NCI-H2227 (cell line): ENCODE results near the gene PRR33.
"Not testable (repeated sequence)": the region's sequence is repeated elsewhere in the genome, so short reads cannot be mapped to it uniquely, and the experiment has no call there.

Source experiments
- DNase-seq: peaks from one replicate; lab custom pipeline; 2025; ENCODE audit not compliant: unreplicated experiment; lab: John Stamatoyannopoulos, UW

Gene PRR33

GRCh38 chr11:1877211-1878136 lies 14.2 kb downstream of the PRR33 start:
- DNase-seq, result no peak

- no peak for DNase-seq
These were observed 15.2 kb downstream of the PRR33 start for GRCh38 chr11:1876361-1877063.

GRCh38 chr11:1875851-1876301 lies 15.8 kb downstream of the PRR33 start:
- not testable (repeated sequence) for DNase-seq

DNA sequence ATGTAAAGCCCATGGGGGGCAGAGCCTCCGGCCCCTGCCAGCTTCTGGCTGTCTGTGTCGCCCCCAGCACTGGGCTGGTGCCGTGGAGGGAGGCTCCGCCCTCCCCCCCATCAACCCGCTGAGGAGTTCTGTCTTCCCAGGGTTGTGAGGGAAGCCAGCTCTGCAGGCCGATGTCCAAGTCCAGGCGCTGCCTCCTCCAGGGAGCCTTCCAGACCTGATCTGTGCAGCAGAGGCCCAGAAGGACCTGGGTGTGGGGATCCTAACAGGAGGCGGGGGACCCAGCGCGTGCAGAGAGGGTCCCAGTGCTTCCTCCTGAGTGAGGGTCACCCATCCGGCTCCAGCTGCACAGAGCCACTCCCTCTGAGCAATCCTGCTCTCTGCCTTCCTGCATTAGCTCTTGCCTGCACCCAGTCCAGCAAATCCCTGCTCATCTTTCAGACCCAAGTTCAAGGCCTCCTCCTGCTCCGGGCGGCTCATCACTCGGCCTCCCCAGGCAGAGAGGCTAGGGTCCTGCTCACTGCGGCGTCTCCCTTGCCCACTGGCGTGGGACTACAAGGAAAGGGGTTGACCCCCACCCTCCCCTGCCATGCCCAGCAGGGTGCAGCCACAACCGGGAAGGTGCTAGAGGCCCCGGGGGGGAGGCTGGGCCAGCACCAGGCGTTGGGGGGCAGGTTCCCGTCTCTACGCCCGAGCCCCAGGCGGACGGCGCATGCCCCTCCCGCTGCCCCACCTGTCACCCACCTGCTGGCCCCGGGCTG lies 16.4 kb downstream of the PRR33 start:
- DNase-seq, result no peak

DNA sequence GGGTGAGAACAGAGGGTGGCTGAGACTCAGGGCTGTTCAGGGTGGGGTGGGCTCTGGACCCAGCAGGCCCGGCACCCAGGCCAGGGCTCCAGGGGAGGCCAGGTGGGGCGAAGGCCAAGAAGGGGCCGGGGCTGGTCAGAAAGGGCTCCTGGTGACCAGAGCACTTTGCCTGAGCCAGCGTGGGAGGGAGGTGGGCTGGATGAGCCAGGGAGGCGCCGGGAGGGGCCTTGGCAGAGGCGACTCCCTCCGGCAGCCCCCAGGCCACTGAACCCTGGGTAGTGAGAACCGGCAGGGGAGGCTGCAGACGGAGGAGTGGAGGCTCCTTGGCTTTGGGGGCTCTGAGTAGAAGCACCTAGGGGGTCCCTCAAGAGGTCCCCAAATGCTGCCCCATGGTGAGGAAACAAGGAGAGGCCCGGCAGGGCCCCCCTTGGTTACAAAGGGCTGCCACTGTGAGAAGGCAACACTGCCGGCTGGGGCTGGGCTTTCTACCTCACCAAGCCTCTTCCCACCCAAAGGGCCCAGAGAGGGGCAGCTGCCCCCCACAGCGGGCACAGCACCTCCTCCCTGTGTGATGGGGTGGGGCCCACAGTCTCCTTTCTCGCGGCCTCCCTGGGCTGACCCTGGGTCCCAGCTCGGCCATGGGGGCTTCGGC lies 17.1 kb downstream of the PRR33 start:
- not testable (repeated sequence) for DNase-seq

DNA sequence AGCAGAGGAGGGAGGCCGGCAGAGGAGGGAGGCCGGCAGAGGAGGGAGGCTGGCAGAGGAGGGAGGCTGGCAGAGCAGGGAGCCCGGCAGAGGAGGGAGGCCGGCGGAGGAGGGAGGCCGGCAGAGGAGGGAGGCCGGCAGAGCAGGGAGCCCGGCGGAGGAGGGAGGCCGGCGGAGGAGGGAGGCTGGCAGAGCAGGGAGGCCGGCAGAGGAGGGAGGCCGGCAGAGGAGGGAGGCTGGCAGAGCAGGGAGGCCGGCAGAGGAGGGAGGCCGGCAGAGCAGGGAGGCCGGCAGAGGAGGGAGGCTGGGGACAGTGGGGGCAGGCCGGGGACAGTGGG lies 17.9 kb downstream of the PRR33 start:
- not testable (repeated sequence) for DNase-seq

DNA sequence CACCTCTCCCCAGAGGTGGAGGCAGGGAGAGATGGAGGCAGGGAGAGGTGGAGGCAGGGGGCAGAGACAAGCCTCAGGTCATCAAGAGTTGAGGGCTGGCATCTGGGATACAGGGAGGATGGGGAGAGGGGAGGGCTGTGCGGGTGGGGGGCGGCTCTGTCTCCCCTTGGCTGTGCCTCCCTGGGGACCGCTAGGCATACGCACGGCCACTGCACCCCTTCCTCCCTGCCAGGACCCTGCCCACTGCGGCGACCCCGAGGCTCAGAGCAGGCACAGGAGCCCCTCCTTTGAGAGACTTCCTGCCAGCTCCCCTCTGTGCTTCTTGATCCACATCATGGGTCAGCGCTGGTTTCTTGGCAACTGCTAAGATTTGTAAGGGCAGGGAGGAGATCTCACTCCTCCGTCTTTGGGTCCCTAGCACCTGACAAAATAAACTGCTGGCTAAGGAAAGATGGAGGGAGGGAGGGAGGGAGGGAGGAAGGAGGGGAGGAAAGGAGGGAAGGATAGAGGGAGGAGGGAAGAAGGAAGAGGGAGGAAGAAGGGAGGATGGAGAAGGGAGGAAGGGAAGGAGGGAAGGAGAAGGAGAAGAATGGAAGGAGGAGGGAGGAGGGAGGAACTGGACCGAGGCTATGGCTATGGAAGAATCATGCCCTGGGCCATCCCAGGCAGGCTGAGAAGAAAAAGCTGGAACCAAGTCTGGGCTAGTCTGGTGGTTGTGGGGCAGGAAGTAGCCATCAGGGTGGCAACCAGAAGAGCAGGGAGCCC lies 18.5 kb downstream of the PRR33 start:
- DNase-seq, result peak; percentile 24

GRCh38 chr11:1872267-1872985 lies 19.3 kb downstream of the PRR33 start:
- DNase-seq, result no peak

DNA sequence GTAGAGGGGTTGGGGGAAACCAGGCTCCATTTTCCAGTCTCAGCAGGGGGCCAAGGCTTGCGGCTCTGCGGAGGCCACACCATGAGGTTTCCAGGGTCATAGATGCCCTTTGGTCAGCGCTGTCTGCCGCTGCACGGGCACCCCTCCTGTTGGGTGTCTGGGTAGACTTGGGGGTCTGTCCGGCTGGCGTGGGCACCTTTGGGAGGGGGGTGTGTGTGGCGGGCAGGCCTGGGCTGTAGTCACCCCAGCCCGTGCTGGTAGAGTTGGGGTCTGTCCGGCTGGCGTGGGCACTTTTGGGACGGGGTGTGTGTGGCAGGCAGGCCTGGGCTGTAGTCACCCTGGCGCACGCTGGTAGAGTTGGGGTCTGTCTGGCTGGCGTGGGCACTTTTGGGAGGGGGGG lies 20.2 kb downstream of the PRR33 start:
- DNase-seq, result no peak

DNA sequence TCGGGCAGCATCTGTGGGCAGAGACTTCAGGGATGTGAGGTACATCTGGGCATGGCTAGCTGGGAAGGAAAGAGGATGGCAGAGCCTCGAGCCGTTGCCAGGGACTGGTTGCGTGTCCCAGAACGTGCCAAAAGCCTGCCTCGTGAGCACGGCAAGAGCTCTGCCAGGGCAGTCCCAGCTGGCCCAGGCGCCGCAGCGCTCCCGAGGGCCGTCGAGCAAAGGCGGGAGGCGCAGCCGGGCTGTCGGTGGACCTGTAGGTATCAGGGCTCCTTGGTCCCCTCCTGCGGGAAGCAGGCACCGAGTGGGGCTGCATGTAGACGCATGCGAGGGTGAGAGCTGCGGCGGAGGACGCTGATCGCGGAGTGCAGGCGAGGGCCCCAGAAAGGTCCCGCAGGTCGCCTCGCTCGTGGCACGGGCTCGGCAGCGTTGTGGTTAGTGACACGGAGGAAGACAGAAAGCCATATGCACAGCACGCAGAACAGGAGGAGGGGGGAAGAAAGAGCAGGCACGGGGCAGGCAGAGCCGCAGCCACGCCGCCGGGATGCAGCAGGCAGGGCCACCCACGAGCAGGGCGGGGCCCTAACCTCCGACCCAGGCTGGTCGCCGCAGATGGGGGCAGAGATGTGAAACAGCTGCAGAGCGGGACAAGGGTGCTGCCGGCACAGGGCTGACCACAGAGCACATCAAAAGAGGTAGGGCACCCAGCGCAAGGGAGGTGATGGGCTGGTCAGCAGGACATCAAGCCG lies 20.8 kb downstream of the PRR33 start:
- DNase-seq, result no peak

GRCh38 chr11:1870326-1870696 lies 21.4 kb downstream of the PRR33 start:
- DNase-seq, result no peak

DNA sequence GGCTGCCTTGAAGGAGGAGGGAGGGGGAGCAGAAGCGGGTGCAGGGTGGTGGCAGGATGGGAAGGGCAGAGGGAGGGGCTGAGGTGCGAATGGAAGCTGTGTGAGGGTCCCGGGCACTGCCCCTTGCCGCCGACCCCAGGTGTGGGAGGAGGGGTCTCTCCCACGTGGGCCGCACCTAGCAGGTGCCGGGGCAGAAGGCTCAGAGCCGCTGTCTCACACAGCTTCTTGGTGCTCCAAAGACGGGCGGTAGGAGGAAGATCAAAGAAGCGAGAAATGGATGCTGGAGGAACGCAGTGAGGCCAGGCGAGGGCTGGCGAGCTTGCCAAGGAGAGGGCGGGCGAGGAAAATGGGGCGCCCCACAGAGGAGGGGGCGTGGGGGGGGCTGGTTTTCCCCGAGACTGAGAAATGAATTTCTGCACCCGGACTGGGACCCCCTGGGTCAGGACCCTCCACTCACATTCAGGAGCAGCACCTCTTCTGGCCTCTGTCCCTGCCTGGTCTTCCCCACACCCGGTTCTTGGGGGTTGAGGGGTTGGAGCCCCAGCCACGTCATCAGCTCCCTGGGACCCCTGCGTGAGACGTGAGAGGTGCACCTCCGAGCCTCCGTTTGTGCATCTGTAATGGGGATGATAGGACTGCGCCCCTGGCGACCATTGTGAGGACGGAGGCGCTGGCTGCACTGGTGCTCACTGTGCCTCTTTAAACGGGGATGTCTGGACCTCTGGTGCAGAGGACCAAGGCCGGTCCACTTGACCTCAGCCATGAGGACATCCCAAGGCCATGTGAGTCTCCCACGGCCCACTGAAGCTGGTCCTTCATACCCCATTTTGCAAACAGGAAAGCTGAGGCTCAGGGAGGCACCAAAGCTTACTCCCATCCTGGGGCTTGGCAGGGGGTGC lies 22.0 kb downstream of the PRR33 start:
- no peak for DNase-seq

DNA sequence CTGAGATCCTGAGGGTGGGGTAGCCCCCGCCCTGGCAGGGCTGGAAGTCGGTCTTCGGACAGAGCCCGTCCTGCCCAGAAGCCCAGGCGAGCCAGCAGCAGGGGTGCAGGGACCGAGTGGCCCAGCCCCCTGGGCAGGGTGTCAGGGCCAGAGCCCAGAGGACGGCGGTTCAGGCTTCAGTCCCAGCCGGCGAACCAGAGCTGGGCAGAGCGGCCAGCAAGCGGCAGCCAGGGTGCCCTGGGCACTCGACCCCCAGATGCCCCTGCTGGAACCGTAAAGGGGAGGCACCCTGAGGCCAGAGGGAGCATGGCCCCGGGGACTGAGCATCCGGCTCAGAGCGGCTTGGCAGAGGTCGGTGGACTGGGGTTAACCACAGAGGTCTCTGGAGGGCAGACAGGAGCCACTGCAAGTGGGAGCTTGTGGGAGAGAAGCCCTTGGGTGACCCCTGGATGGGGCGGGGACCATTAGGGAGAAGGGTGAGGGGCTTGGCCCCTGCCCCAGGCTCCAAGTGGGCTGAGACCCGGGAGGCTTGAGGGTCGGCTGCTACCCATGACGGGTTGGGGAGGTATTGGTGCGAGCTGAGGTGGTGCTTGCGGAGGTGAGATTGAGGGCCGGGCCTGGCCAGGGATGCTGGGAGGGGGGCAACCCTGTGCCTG lies 22.9 kb downstream of the PRR33 start:
- no peak for DNase-seq

- no peak for DNase-seq
These were observed 23.5 kb downstream of the PRR33 start for GRCh38 chr11:1868056-1868635.

GRCh38 chr11:1867381-1867780 lies 24.3 kb downstream of the PRR33 start:
- DNase-seq, result no peak

DNA sequence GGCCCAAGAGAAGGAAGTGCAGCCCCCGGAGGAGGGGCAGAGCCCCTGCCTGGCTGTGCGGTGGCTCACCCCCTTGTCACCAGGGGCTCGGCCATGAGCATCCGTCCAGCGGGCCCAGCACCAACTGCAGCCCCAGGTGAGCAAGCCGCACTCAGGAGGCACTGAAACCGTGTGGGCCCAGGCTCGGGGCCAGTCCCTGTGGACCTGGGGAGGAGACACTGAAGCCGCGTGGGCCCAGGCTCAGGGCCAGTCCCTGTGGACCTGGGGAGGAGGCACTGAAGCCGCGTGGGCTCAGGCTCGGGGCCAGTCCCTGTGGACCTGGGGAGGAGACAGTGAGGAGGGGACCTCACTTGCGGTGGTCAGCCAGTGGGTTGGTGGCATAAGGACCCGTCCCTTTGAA lies 24.9 kb downstream of the PRR33 start:
- no peak for DNase-seq

- no peak for DNase-seq
These were observed 25.5 kb downstream of the PRR33 start for GRCh38 chr11:1866226-1866625.
